PC-3 (cell line): Measurements from ENCODE around the gene RUBCN.

Source experiments
- CTCF ChIP-seq: fragments of 300-600 bp; sonication (generic); conservative IDR thresholded peaks from 2 replicates; pipeline ENCODE4 v1.5.1; 2017; ENCODE audit warnings: antibody characterized with exemption, low read depth, mild to moderate bottlenecking, low read length
- EZH2 ChIP-seq: fragments of 300-600 bp; sonication (generic); IDR thresholded peaks from one replicate; pipeline ENCODE4 v1.6.1; 2017; ENCODE audit warnings: antibody characterized with exemption, mild to moderate bottlenecking, low read length; ENCODE audit not compliant: unreplicated experiment
- EZH2phosphoT487 ChIP-seq: fragments of 300-600 bp; sonication (generic); IDR thresholded peaks from 2 replicates; pipeline ENCODE4 v1.6.1; 2018; ENCODE audit warnings: mild to moderate bottlenecking, antibody characterized with exemption, low read length, borderline replicate concordance

DNA sequence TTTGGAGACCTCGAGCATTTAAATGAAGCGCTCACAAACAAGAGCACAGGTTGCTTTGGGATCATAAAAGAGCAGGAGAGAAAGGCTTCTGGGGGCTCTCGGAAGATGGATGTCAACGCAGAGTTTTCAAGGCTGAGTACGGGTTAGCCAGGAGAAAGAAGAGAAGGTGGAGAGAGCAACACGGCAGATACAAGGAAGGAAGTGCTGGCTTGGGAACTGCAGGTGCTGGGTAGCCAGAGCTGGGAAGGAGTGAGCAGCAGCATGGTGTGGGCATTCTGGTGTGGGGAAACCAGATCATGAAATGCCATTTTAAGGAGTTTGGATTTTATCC is 580 bp upstream of the RUBCN start:
- TF ChIP-seq CTCF, result no peak
- no peak for TF ChIP-seq EZH2phosphoT487
- no peak for TF ChIP-seq EZH2
